Loucy (cell line): ENCODE data around the gene CLCNKA.

Source experiments
- H2AFZ ChIP-seq: fragments of 200-600 bp; sonication (generic); 2 replicates; pipeline ENCODE4 v1.6.0; 2016; ENCODE audit warnings: antibody characterized with exemption, mild to moderate bottlenecking, low read length, moderate library complexity
- H3F3A ChIP-seq: fragments of 200-600 bp; 2 replicates; pipeline ENCODE4 v1.6.0; 2016; ENCODE audit warnings: antibody characterized with exemption, low read depth, mild to moderate bottlenecking
- H3K27me3 ChIP-seq: fragments of 200-600 bp; sonication (generic); 2 replicates; pipeline ENCODE4 v1.6.1; 2014; ENCODE audit warnings: low read length, mild to moderate bottlenecking; ENCODE audit not compliant: insufficient read depth, poor library complexity, severe bottlenecking
- H3K36me3 ChIP-seq: fragments of 200-600 bp; sonication (generic); 2 replicates; pipeline ENCODE4 v1.6.1; 2016; ENCODE audit warnings: low read length; ENCODE audit not compliant: insufficient read depth
- H3K4me1 ChIP-seq: fragments of 200-600 bp; sonication (generic); 2 replicates; pipeline ENCODE4 v1.5.1; 2014; ENCODE audit warnings: low read length, mild to moderate bottlenecking; ENCODE audit not compliant: insufficient read depth, poor library complexity, severe bottlenecking
- H3K4me2 ChIP-seq: fragments of 200-600 bp; sonication (generic); 2 replicates; pipeline ENCODE4 v1.6.0; 2014; ENCODE audit warnings: antibody characterized with exemption, low read length, low read depth, mild to moderate bottlenecking; ENCODE audit not compliant: poor library complexity, severe bottlenecking
- H3K4me3 ChIP-seq: fragments of 200-600 bp; sonication (generic); 2 replicates; pipeline ENCODE4 v1.5.1; 2014; ENCODE audit warnings: low read length, mild to moderate bottlenecking, mixed read lengths; ENCODE audit not compliant: poor library complexity, severe bottlenecking
- H3K79me2 ChIP-seq: fragments of 200-600 bp; sonication (generic); 2 replicates; pipeline ENCODE4 v1.6.1; 2014; ENCODE audit warnings: low read length; ENCODE audit not compliant: insufficient read depth
- H3K9ac ChIP-seq: fragments of 200-600 bp; sonication (generic); 2 replicates; pipeline ENCODE4 v1.6.0; 2014; ENCODE audit warnings: mild to moderate bottlenecking, low read depth, low read length, moderate library complexity; ENCODE audit not compliant: poor library complexity, severe bottlenecking
- H3K9me2 ChIP-seq: fragments of 200-600 bp; sonication (generic); replicated peaks from 2 replicates; pipeline ENCODE4 v1.6.1; 2016; ENCODE audit warnings: low read depth, low read length, mixed read lengths
- H3K9me3 ChIP-seq: fragments of 200-600 bp; sonication (generic); 2 replicates; pipeline ENCODE4 v1.6.1; 2014; ENCODE audit warnings: mild to moderate bottlenecking, antibody characterized with exemption, low read length, low read depth; ENCODE audit not compliant: insufficient read depth
- H4K20me1 ChIP-seq: fragments of 200-600 bp; sonication (generic); 2 replicates; pipeline ENCODE4 v1.6.0; 2014; ENCODE audit warnings: antibody characterized with exemption, low read length, mild to moderate bottlenecking; ENCODE audit not compliant: insufficient read depth, poor library complexity, severe bottlenecking
- EZH2phosphoT487 ChIP-seq: fragments of 200-600 bp; IDR thresholded peaks from 2 replicates; pipeline ENCODE4 v1.6.1; 2018; ENCODE audit warnings: antibody characterized with exemption, mild to moderate bottlenecking, moderate library complexity, borderline replicate concordance
- TF ChIP-seq, protein P1 (sequence below): fragments of 200-600 bp; sonication (generic); conservative IDR thresholded peaks from 2 replicates; pipeline ENCODE4 v1.5.1; 2014; ENCODE audit warnings: mild to moderate bottlenecking, antibody characterized with exemption, low read length

Gene CLCNKA

DNA sequence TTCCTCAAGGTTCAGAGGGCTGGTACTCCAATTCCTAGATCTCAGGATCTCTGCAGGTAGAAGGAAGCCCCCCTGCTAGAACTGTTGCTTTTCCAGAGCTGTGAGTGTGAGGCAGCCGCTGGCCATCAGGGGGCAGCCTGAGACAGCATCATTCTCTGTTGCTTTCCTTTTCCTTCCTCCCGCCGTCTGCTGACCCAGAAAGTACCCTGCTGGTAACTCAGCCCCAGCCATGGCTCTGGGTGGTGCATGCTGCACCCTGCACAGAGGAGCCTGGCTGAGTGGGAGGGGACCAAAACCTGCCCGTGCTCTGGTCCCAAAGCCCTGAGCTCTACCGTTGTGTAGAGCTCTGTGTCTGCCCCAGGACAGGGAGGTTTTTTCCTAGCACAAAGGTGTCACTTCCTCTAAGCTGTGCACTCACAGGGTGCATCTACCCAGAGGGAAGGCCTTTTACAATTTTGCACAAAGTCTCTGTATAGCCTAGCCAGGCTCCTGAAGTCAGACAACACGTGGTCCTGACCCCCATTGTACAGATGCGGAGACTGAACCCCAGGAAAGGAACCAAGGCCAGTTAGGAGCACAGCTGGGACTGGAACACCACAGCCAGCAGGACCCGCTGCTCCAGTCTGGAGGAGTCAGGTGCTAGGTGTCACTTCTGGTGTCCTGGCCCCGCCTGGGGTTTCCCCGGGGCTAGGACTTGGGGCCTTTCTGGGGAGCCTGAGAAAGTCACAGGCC lies 57.3 kb downstream of the CLCNKA start:
- Histone ChIP-seq H2AFZ (peak overlapping the region; percentile 96), H3K4me2 (peak overlapping the region; percentile 58), H4K20me1 (no peaks in the 10 kb centered on the region), H3K36me3 (no peaks in the 10 kb centered on the region), H3K4me3 (peak overlapping the region; percentile 50), H3K4me1 (peaks cover 5% of the 10 kb centered on the region), H3K9me2 (no peaks in the 10 kb centered on the region), H3K9ac (peak overlapping the region; percentile 23), H3K9me3 (no peaks in the 10 kb centered on the region), H3K27me3 (no peaks in the 10 kb centered on the region), H3F3A (no peaks in the 10 kb centered on the region), H3K79me2 (no peaks in the 10 kb centered on the region)
- TF ChIP-seq EZH2phosphoT487: no peak
- TF ChIP-seq, protein P1, sequence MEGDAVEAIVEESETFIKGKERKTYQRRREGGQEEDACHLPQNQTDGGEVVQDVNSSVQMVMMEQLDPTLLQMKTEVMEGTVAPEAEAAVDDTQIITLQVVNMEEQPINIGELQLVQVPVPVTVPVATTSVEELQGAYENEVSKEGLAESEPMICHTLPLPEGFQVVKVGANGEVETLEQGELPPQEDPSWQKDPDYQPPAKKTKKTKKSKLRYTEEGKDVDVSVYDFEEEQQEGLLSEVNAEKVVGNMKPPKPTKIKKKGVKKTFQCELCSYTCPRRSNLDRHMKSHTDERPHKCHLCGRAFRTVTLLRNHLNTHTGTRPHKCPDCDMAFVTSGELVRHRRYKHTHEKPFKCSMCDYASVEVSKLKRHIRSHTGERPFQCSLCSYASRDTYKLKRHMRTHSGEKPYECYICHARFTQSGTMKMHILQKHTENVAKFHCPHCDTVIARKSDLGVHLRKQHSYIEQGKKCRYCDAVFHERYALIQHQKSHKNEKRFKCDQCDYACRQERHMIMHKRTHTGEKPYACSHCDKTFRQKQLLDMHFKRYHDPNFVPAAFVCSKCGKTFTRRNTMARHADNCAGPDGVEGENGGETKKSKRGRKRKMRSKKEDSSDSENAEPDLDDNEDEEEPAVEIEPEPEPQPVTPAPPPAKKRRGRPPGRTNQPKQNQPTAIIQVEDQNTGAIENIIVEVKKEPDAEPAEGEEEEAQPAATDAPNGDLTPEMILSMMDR: peak; percentile 90

DNA sequence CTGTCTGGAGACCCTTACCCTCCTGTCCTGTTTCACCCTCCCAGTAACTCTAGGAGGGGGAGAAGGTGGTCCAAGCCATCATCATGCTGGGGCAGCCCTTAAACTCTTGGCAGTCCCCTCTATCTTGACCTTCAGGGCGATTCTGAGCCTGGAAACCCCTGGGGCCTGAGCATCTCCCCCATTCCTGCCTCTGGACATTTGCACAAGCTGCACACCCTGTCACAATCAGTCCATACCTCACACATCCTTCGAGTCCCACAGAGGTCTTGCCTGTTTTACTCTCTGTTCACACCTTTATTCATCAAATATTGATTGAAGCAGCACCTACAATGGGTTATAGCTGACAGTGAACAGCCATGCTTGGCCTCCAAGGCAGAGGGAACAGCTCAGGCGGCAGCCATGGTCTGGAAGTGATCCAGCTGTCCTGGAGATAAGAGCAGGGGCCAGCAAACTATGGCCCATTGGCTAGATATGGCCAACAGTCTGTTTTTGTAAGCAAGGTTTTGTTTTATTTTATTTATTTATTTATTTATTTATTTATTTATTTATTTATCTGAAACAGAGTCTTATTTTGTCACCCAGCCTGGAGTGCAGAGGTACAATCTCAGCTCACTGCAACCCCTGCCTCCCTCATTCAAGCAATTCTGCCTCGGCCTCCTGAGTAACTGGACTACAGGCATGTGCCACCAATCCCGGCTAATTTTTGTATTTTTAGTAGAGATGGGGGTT lies 58.8 kb downstream of the CLCNKA start:
- Histone ChIP-seq H3K79me2 (no peaks in the 10 kb centered on the region), H3K4me3 (no peak overlapping the region), H3K27me3 (no peaks in the 10 kb centered on the region), H3K9me2 (no peaks in the 10 kb centered on the region), H3K9me3 (no peaks in the 10 kb centered on the region), H2AFZ (no peak overlapping the region), H3K9ac (no peak overlapping the region), H4K20me1 (no peaks in the 10 kb centered on the region), H3K36me3 (no peaks in the 10 kb centered on the region), H3K4me2 (no peak overlapping the region), H3K4me1 (peaks cover 5% of the 10 kb centered on the region), H3F3A (no peaks in the 10 kb centered on the region)
- TF ChIP-seq, protein P1: no peak
- no peak for TF ChIP-seq EZH2phosphoT487

GRCh38 chr1:16081636-16082035 lies 59.8 kb downstream of the CLCNKA start:
- no peak overlapping the region for H3K4me3 ChIP-seq
- H3K9me3 ChIP-seq: no peaks in the 10 kb centered on the region
- H3K4me2 ChIP-seq: no peak overlapping the region
- H3K27me3 ChIP-seq: no peaks in the 10 kb centered on the region
- no peaks in the 10 kb centered on the region for H4K20me1 ChIP-seq
- TF ChIP-seq, protein P1: no peak
- TF ChIP-seq EZH2phosphoT487: no peak
- no peak overlapping the region for H2AFZ ChIP-seq
- H3F3A ChIP-seq: no peaks in the 10 kb centered on the region
- no peaks in the 10 kb centered on the region for H3K9me2 ChIP-seq
- no peaks in the 10 kb centered on the region for H3K79me2 ChIP-seq
- no peak overlapping the region for H3K9ac ChIP-seq
- peaks cover 5% of the 10 kb centered on the region for H3K4me1 ChIP-seq
- H3K36me3 ChIP-seq: no peaks in the 10 kb centered on the region
